Measurements from ENCODE around the gene BBS1. TPM values are rescaled to one million over a fixed set of nuclear protein-coding genes. Genes with fewer than 3 reads are reported as not detected.

BBS1 gene
- total and polyA plus RNA-seq, 4 donors: 4.2 to 18.5 (median 8.6) TPM

DNA sequence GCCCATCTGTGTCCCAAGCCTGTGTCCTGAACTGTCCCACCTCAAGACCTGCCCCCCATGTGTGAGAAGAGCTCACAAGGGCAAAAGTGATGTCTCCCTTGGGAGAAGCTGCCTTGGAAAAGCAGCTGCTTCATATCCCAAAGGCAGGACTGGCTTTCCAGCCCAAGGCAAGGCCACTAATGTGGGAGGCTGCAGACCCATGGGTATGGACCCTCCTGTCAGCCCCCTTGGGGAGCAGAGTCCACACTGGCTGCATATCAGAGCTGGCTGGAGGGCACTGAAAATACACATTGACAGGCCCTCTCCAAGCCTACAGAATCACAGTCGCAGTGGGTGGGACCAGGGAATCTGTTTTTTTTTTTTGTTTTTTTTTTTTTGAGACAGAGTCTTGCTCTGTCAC lies 41.0 kb upstream of the BBS1 start (continued):
- TF ChIP-seq, protein P1, sequence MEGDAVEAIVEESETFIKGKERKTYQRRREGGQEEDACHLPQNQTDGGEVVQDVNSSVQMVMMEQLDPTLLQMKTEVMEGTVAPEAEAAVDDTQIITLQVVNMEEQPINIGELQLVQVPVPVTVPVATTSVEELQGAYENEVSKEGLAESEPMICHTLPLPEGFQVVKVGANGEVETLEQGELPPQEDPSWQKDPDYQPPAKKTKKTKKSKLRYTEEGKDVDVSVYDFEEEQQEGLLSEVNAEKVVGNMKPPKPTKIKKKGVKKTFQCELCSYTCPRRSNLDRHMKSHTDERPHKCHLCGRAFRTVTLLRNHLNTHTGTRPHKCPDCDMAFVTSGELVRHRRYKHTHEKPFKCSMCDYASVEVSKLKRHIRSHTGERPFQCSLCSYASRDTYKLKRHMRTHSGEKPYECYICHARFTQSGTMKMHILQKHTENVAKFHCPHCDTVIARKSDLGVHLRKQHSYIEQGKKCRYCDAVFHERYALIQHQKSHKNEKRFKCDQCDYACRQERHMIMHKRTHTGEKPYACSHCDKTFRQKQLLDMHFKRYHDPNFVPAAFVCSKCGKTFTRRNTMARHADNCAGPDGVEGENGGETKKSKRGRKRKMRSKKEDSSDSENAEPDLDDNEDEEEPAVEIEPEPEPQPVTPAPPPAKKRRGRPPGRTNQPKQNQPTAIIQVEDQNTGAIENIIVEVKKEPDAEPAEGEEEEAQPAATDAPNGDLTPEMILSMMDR (IDR thresholded peaks at IDR 0.05; ENCODE audit: low read depth, low read length, missing input control): no peak
- TF ChIP-seq SP1 (IDR thresholded peaks at IDR 0.05) (no peak), YY1 (IDR thresholded peaks at IDR 0.05) (no peak), NR2F2 (IDR thresholded peaks at IDR 0.05) (no peak), JUND (IDR thresholded peaks at IDR 0.05) (no peak)
- TF ChIP-seq, protein P2, sequence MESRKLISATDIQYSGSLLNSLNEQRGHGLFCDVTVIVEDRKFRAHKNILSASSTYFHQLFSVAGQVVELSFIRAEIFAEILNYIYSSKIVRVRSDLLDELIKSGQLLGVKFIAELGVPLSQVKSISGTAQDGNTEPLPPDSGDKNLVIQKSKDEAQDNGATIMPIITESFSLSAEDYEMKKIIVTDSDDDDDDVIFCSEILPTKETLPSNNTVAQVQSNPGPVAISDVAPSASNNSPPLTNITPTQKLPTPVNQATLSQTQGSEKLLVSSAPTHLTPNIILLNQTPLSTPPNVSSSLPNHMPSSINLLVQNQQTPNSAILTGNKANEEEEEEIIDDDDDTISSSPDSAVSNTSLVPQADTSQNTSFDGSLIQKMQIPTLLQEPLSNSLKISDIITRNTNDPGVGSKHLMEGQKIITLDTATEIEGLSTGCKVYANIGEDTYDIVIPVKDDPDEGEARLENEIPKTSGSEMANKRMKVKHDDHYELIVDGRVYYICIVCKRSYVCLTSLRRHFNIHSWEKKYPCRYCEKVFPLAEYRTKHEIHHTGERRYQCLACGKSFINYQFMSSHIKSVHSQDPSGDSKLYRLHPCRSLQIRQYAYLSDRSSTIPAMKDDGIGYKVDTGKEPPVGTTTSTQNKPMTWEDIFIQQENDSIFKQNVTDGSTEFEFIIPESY (IDR thresholded peaks at IDR 0.05): no peak

DNA sequence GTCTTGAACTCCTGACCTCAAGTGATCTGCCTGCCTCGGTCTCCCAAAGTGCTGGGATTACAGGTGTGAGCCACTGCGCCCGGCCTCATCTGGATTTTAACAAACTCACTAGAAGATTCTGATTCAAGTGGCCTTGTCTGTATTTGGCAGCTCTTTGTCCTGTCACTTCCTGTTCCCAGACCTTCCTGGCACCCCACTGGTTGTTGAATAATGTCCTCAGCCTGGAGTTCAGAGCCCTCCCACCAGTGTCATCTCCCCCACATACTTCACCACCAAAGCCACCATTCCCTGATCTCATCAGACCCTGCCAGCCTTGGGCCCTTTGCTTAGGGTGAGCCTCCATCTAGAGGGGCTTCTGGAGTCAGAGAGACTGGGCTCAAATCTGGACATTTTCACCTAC lies 40.4 kb upstream of the BBS1 start:
- Histone ChIP-seq H3K9me3 (ENCODE audit: control insufficient read depth in 4 of 4, low read length in 3 of 4) (no peaks in the 10 kb centered on the region), H3K27ac (ENCODE audit: low read depth in 1 of 2, low read length in 2 of 2) (no peak overlapping the region), H3K27me3 (ENCODE audit: control insufficient read depth in 4 of 4, insufficient read depth in 4 of 4, low read length in 3 of 4) (no peaks in the 10 kb centered on the region), H3K9ac (ENCODE audit: low read depth in 1 of 2, low read length in 2 of 2) (no peak overlapping the region), H3K36me3 (ENCODE audit: control insufficient read depth in 4 of 4, insufficient read depth in 3 of 4, low read depth in 1 of 4, low read length in 3 of 4) (peaks cover 0 to 8% (median 0%) of the 10 kb centered on the region in 4 donors), H3K4me3 (ENCODE audit: low read depth in 1 of 3, low read length in 3 of 3) (no peak overlapping the region), H3K4me1 (ENCODE audit: control insufficient read depth in 4 of 4, insufficient read depth in 4 of 4, low read length in 3 of 4) (peaks cover 4 to 16% (median 10%) of the 10 kb centered on the region in 4 donors)
- DNase-seq (ENCODE audit: low spot score): no peak
- 87% methylated on average over 3 of the region's 3 CpGs for WGBS
- TF ChIP-seq, protein P1 (IDR thresholded peaks at IDR 0.05; ENCODE audit: low read depth, low read length, missing input control): no peak
- no peak for TF ChIP-seq NR2F2 (IDR thresholded peaks at IDR 0.05)
- TF ChIP-seq, protein P3, sequence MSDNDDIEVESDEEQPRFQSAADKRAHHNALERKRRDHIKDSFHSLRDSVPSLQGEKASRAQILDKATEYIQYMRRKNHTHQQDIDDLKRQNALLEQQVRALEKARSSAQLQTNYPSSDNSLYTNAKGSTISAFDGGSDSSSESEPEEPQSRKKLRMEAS (IDR thresholded peaks at IDR 0.05): no peak
- TF ChIP-seq SP1 (IDR thresholded peaks at IDR 0.05): no peak
- TF ChIP-seq EGR1 (IDR thresholded peaks at IDR 0.05; ENCODE audit: low read depth in 2 of 2): no peak

DNA sequence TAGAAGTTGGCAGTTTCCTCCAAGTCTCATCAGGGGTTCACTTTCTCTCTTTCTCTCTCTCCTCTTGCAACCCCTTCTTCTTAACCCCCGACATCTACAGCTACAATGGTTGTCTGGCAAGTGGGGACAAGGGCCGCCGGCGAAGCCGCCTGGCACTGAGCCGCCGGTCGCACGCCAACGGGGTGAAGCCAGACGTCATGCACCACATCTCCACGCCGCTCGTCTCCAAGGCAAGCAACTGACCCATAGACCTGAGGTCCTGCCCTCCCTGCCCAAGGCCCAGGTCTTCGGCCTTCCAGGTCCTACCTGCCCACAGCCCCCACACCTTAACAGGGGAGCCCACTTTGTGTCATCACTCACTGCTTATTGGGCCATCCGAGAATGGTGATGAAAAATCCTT lies 39.3 kb upstream of the BBS1 start:
- Histone ChIP-seq H3K27me3 (ENCODE audit: control insufficient read depth in 4 of 4, insufficient read depth in 4 of 4, low read length in 3 of 4) (no peaks in the 10 kb centered on the region), H3K27ac (ENCODE audit: low read depth in 1 of 2, low read length in 2 of 2) (no peak overlapping the region), H3K4me1 (ENCODE audit: control insufficient read depth in 4 of 4, insufficient read depth in 4 of 4, low read length in 3 of 4) (peaks cover 4 to 14% (median 9%) of the 10 kb centered on the region in 4 donors), H3K9ac (ENCODE audit: low read depth in 1 of 2, low read length in 2 of 2) (no peak overlapping the region), H3K4me3 (ENCODE audit: low read depth in 1 of 3, low read length in 3 of 3) (no peak overlapping the region), H3K36me3 (ENCODE audit: control insufficient read depth in 4 of 4, insufficient read depth in 3 of 4, low read depth in 1 of 4, low read length in 3 of 4) (peaks cover 0 to 8% (median 0%) of the 10 kb centered on the region in 4 donors), H3K9me3 (ENCODE audit: control insufficient read depth in 4 of 4, low read length in 3 of 4) (no peaks in the 10 kb centered on the region)
- DNase-seq (ENCODE audit: low spot score): no peak
- 96% methylated on average over 16 of the region's 16 CpGs for WGBS
- no peak for TF ChIP-seq TAF1 (conservative IDR thresholded peaks at IDR 0.05)
- TF ChIP-seq YY1 (IDR thresholded peaks at IDR 0.05): no peak
- no peak for TF ChIP-seq NR2F2 (IDR thresholded peaks at IDR 0.05)
- no peak for TF ChIP-seq RAD21 (IDR thresholded peaks at IDR 0.05)
- no peak for TF ChIP-seq FOXA1 (IDR thresholded peaks at IDR 0.05)
- TF ChIP-seq GABPA (IDR thresholded peaks at IDR 0.05 in 1 of 2, conservative IDR thresholded peaks at IDR 0.05 in 1 of 2): no peak
- TF ChIP-seq JUND (IDR thresholded peaks at IDR 0.05): no peak
- TF ChIP-seq HNF4A (conservative IDR thresholded peaks at IDR 0.05): no peak
- no peak for TF ChIP-seq EGR1 (IDR thresholded peaks at IDR 0.05; ENCODE audit: low read depth in 2 of 2)
- TF ChIP-seq, protein P4, sequence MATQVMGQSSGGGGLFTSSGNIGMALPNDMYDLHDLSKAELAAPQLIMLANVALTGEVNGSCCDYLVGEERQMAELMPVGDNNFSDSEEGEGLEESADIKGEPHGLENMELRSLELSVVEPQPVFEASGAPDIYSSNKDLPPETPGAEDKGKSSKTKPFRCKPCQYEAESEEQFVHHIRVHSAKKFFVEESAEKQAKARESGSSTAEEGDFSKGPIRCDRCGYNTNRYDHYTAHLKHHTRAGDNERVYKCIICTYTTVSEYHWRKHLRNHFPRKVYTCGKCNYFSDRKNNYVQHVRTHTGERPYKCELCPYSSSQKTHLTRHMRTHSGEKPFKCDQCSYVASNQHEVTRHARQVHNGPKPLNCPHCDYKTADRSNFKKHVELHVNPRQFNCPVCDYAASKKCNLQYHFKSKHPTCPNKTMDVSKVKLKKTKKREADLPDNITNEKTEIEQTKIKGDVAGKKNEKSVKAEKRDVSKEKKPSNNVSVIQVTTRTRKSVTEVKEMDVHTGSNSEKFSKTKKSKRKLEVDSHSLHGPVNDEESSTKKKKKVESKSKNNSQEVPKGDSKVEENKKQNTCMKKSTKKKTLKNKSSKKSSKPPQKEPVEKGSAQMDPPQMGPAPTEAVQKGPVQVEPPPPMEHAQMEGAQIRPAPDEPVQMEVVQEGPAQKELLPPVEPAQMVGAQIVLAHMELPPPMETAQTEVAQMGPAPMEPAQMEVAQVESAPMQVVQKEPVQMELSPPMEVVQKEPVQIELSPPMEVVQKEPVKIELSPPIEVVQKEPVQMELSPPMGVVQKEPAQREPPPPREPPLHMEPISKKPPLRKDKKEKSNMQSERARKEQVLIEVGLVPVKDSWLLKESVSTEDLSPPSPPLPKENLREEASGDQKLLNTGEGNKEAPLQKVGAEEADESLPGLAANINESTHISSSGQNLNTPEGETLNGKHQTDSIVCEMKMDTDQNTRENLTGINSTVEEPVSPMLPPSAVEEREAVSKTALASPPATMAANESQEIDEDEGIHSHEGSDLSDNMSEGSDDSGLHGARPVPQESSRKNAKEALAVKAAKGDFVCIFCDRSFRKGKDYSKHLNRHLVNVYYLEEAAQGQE (IDR thresholded peaks at IDR 0.05): no peak
- TF ChIP-seq HNF4G (IDR thresholded peaks at IDR 0.05): no peak
- TF ChIP-seq RXRA (IDR thresholded peaks at IDR 0.05): no peak
- TF ChIP-seq FOXA2 (IDR thresholded peaks at IDR 0.05): no peak
- TF ChIP-seq, protein P5, sequence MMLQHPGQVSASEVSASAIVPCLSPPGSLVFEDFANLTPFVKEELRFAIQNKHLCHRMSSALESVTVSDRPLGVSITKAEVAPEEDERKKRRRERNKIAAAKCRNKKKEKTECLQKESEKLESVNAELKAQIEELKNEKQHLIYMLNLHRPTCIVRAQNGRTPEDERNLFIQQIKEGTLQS (IDR thresholded peaks at IDR 0.05): no peak
- TF ChIP-seq, protein P1 (IDR thresholded peaks at IDR 0.05; ENCODE audit: low read depth, low read length, missing input control): no peak
- no peak for TF ChIP-seq SP1 (IDR thresholded peaks at IDR 0.05)
